HG03342 (cell line): ENCODE measurements around the gene PGGHG.

Source experiments
- ATAC-seq: cut with Tn5 transposase; IDR thresholded peaks from one replicate; pipeline ENCODE4 v1.9.1; 2021; ENCODE audit warnings: mild to moderate bottlenecking, moderate library complexity; ENCODE audit not compliant: unreplicated experiment

The PGGHG gene

DNA sequence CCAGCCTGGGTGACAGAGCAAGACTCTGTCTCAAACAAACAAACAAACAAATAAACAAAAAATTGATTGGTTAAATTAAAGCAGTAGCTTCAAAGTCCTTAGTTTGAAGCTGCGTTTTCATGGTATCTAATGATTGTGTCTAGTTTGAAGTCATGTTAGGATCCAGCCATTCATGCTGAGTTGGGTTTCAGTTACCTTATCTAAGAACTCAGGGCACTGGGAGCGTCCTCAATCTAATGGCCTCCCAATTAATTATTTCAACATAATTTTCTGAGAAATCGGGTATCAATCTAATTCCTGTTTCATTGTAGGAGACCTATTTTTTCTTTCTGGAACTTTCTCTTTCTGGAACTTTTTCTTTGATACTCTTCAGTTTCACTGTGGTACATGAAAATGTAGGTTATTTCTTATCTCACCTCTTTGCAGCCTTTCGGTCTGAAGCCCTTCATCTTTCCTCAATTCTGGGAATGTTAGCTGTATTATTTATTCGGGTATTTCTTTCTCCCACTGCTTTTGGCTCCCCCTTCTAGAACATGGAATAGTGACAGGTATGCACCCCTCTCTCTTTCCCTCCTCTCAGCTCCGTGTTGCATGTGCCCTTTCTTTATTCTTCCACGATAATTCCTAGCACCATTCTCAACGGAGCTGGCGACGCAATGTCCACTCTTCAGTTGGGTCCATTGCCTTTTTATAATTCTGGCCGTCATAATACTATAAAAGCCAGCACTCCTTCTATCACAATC lies 56.1 kb downstream of the PGGHG start:
- no peak for ATAC-seq
